Loucy (cell line): ENCODE results near the gene ABCA6.

Experiments
- H2AFZ ChIP-seq: fragments of 200-600 bp; sonication (generic); 2 replicates; pipeline ENCODE4 v1.6.0; 2016; ENCODE audit warnings: antibody characterized with exemption, mild to moderate bottlenecking, low read length, moderate library complexity
- H3F3A ChIP-seq: fragments of 200-600 bp; 2 replicates; pipeline ENCODE4 v1.6.0; 2016; ENCODE audit warnings: antibody characterized with exemption, low read depth, mild to moderate bottlenecking
- H3K27me3 ChIP-seq: fragments of 200-600 bp; sonication (generic); 2 replicates; pipeline ENCODE4 v1.6.1; 2014; ENCODE audit warnings: low read length, mild to moderate bottlenecking; ENCODE audit not compliant: insufficient read depth, poor library complexity, severe bottlenecking
- H3K36me3 ChIP-seq: fragments of 200-600 bp; sonication (generic); 2 replicates; pipeline ENCODE4 v1.6.1; 2016; ENCODE audit warnings: low read length; ENCODE audit not compliant: insufficient read depth
- H3K4me1 ChIP-seq: fragments of 200-600 bp; sonication (generic); 2 replicates; pipeline ENCODE4 v1.5.1; 2014; ENCODE audit warnings: low read length, mild to moderate bottlenecking; ENCODE audit not compliant: insufficient read depth, poor library complexity, severe bottlenecking
- H3K4me2 ChIP-seq: fragments of 200-600 bp; sonication (generic); 2 replicates; pipeline ENCODE4 v1.6.0; 2014; ENCODE audit warnings: antibody characterized with exemption, low read length, low read depth, mild to moderate bottlenecking; ENCODE audit not compliant: poor library complexity, severe bottlenecking
- H3K4me3 ChIP-seq: fragments of 200-600 bp; sonication (generic); 2 replicates; pipeline ENCODE4 v1.5.1; 2014; ENCODE audit warnings: low read length, mild to moderate bottlenecking, mixed read lengths; ENCODE audit not compliant: poor library complexity, severe bottlenecking
- H3K79me2 ChIP-seq: fragments of 200-600 bp; sonication (generic); 2 replicates; pipeline ENCODE4 v1.6.1; 2014; ENCODE audit warnings: low read length; ENCODE audit not compliant: insufficient read depth
- H3K9ac ChIP-seq: fragments of 200-600 bp; sonication (generic); 2 replicates; pipeline ENCODE4 v1.6.0; 2014; ENCODE audit warnings: mild to moderate bottlenecking, low read depth, low read length, moderate library complexity; ENCODE audit not compliant: poor library complexity, severe bottlenecking
- H3K9me2 ChIP-seq: fragments of 200-600 bp; sonication (generic); replicated peaks from 2 replicates; pipeline ENCODE4 v1.6.1; 2016; ENCODE audit warnings: low read depth, low read length, mixed read lengths
- H3K9me3 ChIP-seq: fragments of 200-600 bp; sonication (generic); 2 replicates; pipeline ENCODE4 v1.6.1; 2014; ENCODE audit warnings: mild to moderate bottlenecking, antibody characterized with exemption, low read length, low read depth; ENCODE audit not compliant: insufficient read depth
- H4K20me1 ChIP-seq: fragments of 200-600 bp; sonication (generic); 2 replicates; pipeline ENCODE4 v1.6.0; 2014; ENCODE audit warnings: antibody characterized with exemption, low read length, mild to moderate bottlenecking; ENCODE audit not compliant: insufficient read depth, poor library complexity, severe bottlenecking
- EZH2phosphoT487 ChIP-seq: fragments of 200-600 bp; IDR thresholded peaks from 2 replicates; pipeline ENCODE4 v1.6.1; 2018; ENCODE audit warnings: antibody characterized with exemption, mild to moderate bottlenecking, moderate library complexity, borderline replicate concordance
- TF ChIP-seq, protein P1 (sequence below): fragments of 200-600 bp; sonication (generic); conservative IDR thresholded peaks from 2 replicates; pipeline ENCODE4 v1.5.1; 2014; ENCODE audit warnings: mild to moderate bottlenecking, antibody characterized with exemption, low read length

ABCA6 gene

DNA sequence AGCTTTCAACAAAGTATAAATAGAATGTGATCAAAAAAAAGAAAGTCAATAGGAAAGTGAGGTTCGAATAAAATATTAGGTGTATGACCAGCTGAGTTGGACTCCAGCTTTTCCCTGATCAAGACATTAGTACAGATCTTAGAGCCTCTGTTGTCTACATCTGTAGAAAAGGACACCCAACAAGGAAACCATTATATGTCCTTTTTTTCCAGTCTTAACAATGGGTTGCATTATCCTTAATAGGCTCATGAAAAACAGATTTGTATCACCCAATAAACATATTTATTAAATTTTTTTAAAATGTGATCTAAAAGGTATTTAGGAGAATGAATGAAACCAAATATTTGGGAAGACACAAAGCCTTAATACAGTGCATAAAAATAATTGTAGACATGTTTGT, 18.1 kb downstream of the ABCA6 start:
- no peaks in the 10 kb centered on the region for H3K9me2 ChIP-seq
- H4K20me1 ChIP-seq: no peaks in the 10 kb centered on the region
- H3K9ac ChIP-seq: no peak overlapping the region
- no peaks in the 10 kb centered on the region for H3F3A ChIP-seq
- no peak overlapping the region for H2AFZ ChIP-seq
- H3K36me3 ChIP-seq: no peaks in the 10 kb centered on the region
- H3K4me3 ChIP-seq: no peak overlapping the region
- no peak for TF ChIP-seq EZH2phosphoT487
- TF ChIP-seq, protein P1, sequence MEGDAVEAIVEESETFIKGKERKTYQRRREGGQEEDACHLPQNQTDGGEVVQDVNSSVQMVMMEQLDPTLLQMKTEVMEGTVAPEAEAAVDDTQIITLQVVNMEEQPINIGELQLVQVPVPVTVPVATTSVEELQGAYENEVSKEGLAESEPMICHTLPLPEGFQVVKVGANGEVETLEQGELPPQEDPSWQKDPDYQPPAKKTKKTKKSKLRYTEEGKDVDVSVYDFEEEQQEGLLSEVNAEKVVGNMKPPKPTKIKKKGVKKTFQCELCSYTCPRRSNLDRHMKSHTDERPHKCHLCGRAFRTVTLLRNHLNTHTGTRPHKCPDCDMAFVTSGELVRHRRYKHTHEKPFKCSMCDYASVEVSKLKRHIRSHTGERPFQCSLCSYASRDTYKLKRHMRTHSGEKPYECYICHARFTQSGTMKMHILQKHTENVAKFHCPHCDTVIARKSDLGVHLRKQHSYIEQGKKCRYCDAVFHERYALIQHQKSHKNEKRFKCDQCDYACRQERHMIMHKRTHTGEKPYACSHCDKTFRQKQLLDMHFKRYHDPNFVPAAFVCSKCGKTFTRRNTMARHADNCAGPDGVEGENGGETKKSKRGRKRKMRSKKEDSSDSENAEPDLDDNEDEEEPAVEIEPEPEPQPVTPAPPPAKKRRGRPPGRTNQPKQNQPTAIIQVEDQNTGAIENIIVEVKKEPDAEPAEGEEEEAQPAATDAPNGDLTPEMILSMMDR: no peak
- H3K9me3 ChIP-seq: no peaks in the 10 kb centered on the region
- H3K27me3 ChIP-seq: no peaks in the 10 kb centered on the region
- no peaks in the 10 kb centered on the region for H3K4me1 ChIP-seq
- no peak overlapping the region for H3K4me2 ChIP-seq
- H3K79me2 ChIP-seq: no peaks in the 10 kb centered on the region

DNA sequence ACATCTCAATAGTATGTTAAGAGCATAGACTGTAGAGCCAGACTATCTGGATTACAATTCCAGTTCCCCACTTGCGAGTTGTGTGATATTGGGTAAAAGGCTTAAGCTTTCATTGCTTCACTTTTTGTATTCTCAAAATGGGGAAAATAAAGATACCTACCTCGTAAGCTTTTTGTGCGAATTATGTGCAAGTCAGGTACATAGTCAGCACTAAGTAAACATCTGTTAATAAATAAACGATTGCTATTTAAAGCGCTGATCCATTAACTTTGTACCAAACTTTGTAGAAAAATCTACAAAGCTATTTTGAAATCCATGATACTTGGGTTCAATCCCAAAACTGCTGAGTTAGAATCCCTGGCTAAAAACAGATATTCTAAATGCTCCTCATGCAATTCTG, 19.6 kb downstream of the ABCA6 start:
- H4K20me1 ChIP-seq: no peaks in the 10 kb centered on the region
- H3K4me2 ChIP-seq: no peak overlapping the region
- H3K4me1 ChIP-seq: no peaks in the 10 kb centered on the region
- H2AFZ ChIP-seq: no peak overlapping the region
- no peak for TF ChIP-seq EZH2phosphoT487
- TF ChIP-seq, protein P1: no peak
- H3K9me3 ChIP-seq: no peaks in the 10 kb centered on the region
- H3K4me3 ChIP-seq: no peak overlapping the region
- H3K9ac ChIP-seq: no peak overlapping the region
- H3K79me2 ChIP-seq: no peaks in the 10 kb centered on the region
- no peaks in the 10 kb centered on the region for H3F3A ChIP-seq
- no peaks in the 10 kb centered on the region for H3K27me3 ChIP-seq
- no peaks in the 10 kb centered on the region for H3K9me2 ChIP-seq
- H3K36me3 ChIP-seq: no peaks in the 10 kb centered on the region

DNA sequence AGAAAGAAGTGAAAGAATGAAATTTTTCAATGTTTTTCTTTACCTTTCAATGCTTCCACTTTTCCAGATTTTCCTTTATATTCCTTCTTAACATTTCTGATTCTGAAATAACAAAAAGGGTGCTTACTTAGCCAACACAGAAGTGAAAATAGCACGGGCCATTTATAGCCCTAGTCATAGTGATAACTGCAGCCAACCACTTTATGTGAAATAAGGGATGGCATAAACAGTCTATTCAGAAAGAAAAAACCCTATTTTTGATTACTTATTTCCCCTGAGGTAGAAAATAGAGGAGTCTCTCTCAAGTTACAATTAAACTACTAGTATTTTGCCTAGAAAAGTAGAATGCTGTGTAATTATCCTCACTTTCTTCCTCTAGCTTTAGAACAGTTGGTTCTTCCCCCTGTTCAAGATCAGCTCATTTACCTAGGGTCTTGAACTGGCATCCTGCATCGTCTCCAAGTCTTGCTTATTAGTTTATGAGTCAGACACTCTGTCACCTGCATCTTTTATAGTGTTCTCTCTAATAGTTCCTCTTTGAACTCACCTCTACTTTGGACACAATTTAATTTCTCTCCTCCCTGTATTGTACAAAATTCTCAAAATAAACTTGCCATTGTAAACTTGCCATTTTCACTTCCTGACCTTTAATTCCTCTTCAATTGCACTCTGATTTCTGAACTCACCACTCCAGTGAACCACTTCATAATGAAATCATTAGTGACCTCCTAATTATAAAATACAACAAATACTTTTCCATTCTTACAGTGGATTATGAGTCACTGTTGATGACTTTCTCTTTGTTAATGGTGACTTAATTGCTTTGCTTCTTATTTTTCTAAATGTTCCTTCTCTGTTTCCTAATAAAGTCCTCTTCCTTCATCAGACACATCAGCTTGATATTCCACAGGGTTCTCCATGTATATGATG, 23.6 kb downstream of the ABCA6 start:
- Histone ChIP-seq H3K27me3 (no peaks in the 10 kb centered on the region), H3F3A (no peaks in the 10 kb centered on the region), H3K4me1 (no peaks in the 10 kb centered on the region), H2AFZ (no peak overlapping the region), H4K20me1 (no peaks in the 10 kb centered on the region), H3K4me3 (no peak overlapping the region), H3K9me3 (no peaks in the 10 kb centered on the region), H3K36me3 (no peaks in the 10 kb centered on the region), H3K9ac (no peak overlapping the region), H3K79me2 (no peaks in the 10 kb centered on the region), H3K4me2 (no peak overlapping the region), H3K9me2 (no peaks in the 10 kb centered on the region)
- TF ChIP-seq, protein P1: no peak
- TF ChIP-seq EZH2phosphoT487: no peak
